Chondrocyte (in vitro differentiated cells): ENCODE measurements around the gene SLC27A2. TPM values are rescaled to one million over a fixed set of nuclear protein-coding genes. Genes with fewer than 3 reads are reported as not detected.

ENCODE experiments used
- DNase-seq: peaks from one replicate; pipeline ENCODE4 v3.0.0; 2021; ENCODE audit warnings: mixed read lengths, low spot score
- H3K27ac Mint-ChIP-seq: one replicate; pipeline ENCODE4 v1.8.0; 2021; ENCODE audit warnings: mild to moderate bottlenecking, moderate library complexity, mixed read lengths; ENCODE audit not compliant: unreplicated experiment
- H3K27me3 Mint-ChIP-seq: 2 replicates; pipeline ENCODE4 v1.8.0; 2021; ENCODE audit warnings: low read depth, mixed read lengths
- H3K36me3 Mint-ChIP-seq: 2 replicates; pipeline ENCODE4 v1.8.0; 2021; ENCODE audit warnings: low read depth, mixed read lengths
- H3K4me1 Mint-ChIP-seq: 2 replicates; pipeline ENCODE4 v1.8.0; 2021; ENCODE audit warnings: low read depth, mild to moderate bottlenecking, mixed read lengths
- H3K4me3 Mint-ChIP-seq: one replicate; pipeline ENCODE4 v1.8.0; 2021; ENCODE audit warnings: mild to moderate bottlenecking, moderate library complexity, mixed read lengths; ENCODE audit not compliant: unreplicated experiment
- H3K9me3 Mint-ChIP-seq: 2 replicates; pipeline ENCODE4 v1.8.0; 2021; ENCODE audit warnings: low read depth, mixed read lengths
- total RNA-seq: library from RNA; stranded (reverse); gene quantifications from 3 replicates; pipeline ENCODE4 v1.2.1, GENCODE V29; 2021
- TF ChIP-seq, protein P1 (sequence below): fragments of 200-600 bp; sonication (generic); IDR thresholded peaks from 2 replicates; pipeline ENCODE4 v1.5.0; 2021; ENCODE audit warnings: antibody characterized with exemption, mild to moderate bottlenecking, moderate library complexity

Gene SLC27A2
- total RNA-seq, 1 donor from 2014 or later = not detected

- Mint-ChIP-seq H3K27me3 (no peaks in the 10 kb centered on the region), H3K4me1 (peaks cover 6% of the 10 kb centered on the region), H3K4me3 (no peak overlapping the region), H3K36me3 (no peaks in the 10 kb centered on the region), H3K9me3 (no peaks in the 10 kb centered on the region), H3K27ac (no peak overlapping the region)
- TF ChIP-seq, protein P1, sequence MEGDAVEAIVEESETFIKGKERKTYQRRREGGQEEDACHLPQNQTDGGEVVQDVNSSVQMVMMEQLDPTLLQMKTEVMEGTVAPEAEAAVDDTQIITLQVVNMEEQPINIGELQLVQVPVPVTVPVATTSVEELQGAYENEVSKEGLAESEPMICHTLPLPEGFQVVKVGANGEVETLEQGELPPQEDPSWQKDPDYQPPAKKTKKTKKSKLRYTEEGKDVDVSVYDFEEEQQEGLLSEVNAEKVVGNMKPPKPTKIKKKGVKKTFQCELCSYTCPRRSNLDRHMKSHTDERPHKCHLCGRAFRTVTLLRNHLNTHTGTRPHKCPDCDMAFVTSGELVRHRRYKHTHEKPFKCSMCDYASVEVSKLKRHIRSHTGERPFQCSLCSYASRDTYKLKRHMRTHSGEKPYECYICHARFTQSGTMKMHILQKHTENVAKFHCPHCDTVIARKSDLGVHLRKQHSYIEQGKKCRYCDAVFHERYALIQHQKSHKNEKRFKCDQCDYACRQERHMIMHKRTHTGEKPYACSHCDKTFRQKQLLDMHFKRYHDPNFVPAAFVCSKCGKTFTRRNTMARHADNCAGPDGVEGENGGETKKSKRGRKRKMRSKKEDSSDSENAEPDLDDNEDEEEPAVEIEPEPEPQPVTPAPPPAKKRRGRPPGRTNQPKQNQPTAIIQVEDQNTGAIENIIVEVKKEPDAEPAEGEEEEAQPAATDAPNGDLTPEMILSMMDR = no peak
- DNase-seq = no peak
These were observed 46.9 kb downstream of the SLC27A2 start for GRCh38 chr15:50228866-50229265.

DNA sequence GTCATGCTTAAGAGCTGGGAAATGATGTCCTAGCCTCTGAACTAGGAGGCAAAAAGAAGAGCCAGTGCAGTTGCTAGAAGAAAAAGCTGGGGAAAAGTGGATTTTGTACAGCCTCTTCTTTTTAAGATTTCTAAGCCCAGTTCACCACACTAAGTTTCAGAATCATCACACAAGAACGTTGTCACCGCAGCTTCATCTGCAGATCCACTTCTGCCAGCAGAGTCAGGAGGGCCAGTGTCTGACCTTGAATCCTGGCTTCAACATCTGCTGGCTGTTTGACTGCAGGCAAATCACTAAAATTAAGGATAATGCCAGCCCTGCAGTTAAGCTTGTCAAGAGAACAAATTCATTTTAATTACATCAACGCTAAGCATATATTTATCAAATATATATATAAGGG, 47.3 kb downstream of the SLC27A2 start:
- no peaks in the 10 kb centered on the region for H3K27me3 Mint-ChIP-seq
- TF ChIP-seq, protein P1 = no peak

DNA sequence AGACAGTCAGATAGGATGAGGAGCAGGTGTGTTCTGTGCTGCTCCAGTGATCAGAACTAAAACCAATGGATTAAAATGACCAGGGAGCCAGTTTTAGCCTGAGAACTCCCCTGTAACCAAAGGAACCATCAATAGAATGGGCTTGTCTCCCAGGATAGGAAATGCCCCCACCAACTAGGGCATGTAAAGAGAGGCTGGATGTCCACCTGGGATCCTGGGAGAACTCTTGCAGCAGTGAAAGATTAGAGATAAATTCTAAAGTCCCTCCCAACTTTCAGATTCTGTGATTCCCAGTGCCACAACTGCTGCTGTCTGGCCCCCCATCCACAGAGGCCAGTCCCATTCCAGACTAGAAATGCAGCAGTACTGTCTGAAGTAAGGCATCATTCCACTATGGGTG, 49.8 kb downstream of the SLC27A2 start:
- TF ChIP-seq, protein P1 = no peak
- no peaks in the 10 kb centered on the region for H3K36me3 Mint-ChIP-seq
- H3K9me3 Mint-ChIP-seq = no peaks in the 10 kb centered on the region
- no peak for DNase-seq
- H3K4me1 Mint-ChIP-seq = peaks cover 9% of the 10 kb centered on the region
- H3K27ac Mint-ChIP-seq = no peak overlapping the region
- H3K27me3 Mint-ChIP-seq = no peaks in the 10 kb centered on the region
- no peak overlapping the region for H3K4me3 Mint-ChIP-seq

More for the DNA sequence above, 47.3 kb downstream of the SLC27A2 start:
- no peaks in the 10 kb centered on the region for H3K36me3 Mint-ChIP-seq
- no peak for DNase-seq
- no peak overlapping the region for H3K27ac Mint-ChIP-seq
- no peaks in the 10 kb centered on the region for H3K9me3 Mint-ChIP-seq
- peaks cover 6% of the 10 kb centered on the region for H3K4me1 Mint-ChIP-seq
- no peak overlapping the region for H3K4me3 Mint-ChIP-seq

DNA sequence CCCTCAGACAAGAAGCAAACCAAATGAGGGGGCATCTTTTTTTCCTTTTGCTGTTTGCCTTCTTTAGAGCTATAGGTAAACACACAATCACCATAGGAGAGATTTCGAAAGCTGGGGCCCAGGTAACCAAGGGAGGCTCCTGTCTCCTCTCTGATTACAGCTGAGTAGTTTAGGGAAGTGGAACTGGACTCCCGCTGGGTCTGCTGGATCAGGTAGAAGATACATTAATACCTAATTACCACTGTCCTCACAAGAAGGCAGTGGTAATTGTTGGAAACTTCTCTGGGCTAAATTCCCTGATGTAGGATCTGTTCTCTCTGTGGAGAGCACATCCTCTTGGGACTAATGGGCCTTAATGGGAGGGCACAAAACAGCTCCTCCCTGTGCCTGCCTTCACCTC, 50.8 kb downstream of the SLC27A2 start:
- no peak overlapping the region for H3K4me3 Mint-ChIP-seq

GRCh38 chr15:50233192-50233736, 51.3 kb downstream of the SLC27A2 start:
- DNase-seq = no peak
- H3K27me3 Mint-ChIP-seq = no peaks in the 10 kb centered on the region
- peaks cover 4% of the 10 kb centered on the region for H3K4me1 Mint-ChIP-seq
- no peak overlapping the region for H3K4me3 Mint-ChIP-seq
- H3K27ac Mint-ChIP-seq = no peak overlapping the region
- H3K36me3 Mint-ChIP-seq = no peaks in the 10 kb centered on the region
- TF ChIP-seq, protein P1 = no peak
- no peaks in the 10 kb centered on the region for H3K9me3 Mint-ChIP-seq

More for the DNA sequence above, 50.8 kb downstream of the SLC27A2 start:
- H3K27ac Mint-ChIP-seq = no peak overlapping the region
- peaks cover 4% of the 10 kb centered on the region for H3K4me1 Mint-ChIP-seq
- no peak for DNase-seq
- no peaks in the 10 kb centered on the region for H3K27me3 Mint-ChIP-seq
- TF ChIP-seq, protein P1 = no peak
- no peaks in the 10 kb centered on the region for H3K9me3 Mint-ChIP-seq
- H3K36me3 Mint-ChIP-seq = no peaks in the 10 kb centered on the region
